ENCODE data around the gene AQP12A.

DNA sequence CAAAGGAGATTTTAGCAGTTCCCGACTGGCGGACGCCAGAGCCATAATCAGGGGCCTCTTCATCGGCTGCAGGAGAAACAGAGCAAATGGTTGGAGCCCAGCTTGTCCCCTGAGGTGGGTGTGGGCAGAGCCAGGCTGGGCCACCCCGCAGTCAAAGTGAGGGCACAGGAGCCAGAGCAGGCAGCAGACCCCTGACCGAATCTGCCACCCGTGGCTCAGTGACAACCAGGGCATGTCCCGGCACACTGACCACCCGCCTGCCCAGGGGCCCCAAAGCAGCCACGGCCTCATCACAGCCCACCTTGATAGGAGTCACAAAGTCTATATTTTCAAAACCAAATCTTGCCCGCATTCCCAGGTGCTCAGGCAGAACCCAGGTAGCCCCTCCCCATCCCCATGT, 55.6 kb downstream of the AQP12A start:
- TF ChIP-seq, protein P1, sequence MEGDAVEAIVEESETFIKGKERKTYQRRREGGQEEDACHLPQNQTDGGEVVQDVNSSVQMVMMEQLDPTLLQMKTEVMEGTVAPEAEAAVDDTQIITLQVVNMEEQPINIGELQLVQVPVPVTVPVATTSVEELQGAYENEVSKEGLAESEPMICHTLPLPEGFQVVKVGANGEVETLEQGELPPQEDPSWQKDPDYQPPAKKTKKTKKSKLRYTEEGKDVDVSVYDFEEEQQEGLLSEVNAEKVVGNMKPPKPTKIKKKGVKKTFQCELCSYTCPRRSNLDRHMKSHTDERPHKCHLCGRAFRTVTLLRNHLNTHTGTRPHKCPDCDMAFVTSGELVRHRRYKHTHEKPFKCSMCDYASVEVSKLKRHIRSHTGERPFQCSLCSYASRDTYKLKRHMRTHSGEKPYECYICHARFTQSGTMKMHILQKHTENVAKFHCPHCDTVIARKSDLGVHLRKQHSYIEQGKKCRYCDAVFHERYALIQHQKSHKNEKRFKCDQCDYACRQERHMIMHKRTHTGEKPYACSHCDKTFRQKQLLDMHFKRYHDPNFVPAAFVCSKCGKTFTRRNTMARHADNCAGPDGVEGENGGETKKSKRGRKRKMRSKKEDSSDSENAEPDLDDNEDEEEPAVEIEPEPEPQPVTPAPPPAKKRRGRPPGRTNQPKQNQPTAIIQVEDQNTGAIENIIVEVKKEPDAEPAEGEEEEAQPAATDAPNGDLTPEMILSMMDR (IDR thresholded peaks at IDR 0.05; ENCODE audit: insufficient read depth, low read length, poor library complexity, severe bottlenecking): no peak
- no peak for TF ChIP-seq EZH2phosphoT487 (conservative IDR thresholded peaks at IDR 0.05; ENCODE audit: low read length)
